ENCODE results near the gene STING1. TPM values are rescaled to one million over a fixed set of nuclear protein-coding genes. Genes with fewer than 3 reads are reported as not detected.
A peak's percentile ranks its signal among the peaks of the same experiment; 100 is the strongest.
"Not testable (repeated sequence)": the region's sequence is repeated elsewhere in the genome, so short reads cannot be mapped to it uniquely, and the experiment has no call there.

Gene STING1
- total RNA-seq, 1 experiment from 2014 or later: 0.48 TPM

GRCh38 chr5:139527090-139527470, 44.5 kb upstream of the STING1 start:
- H3K4me3 Mint-ChIP-seq: peak overlapping the region in 1 of 2 experiments; percentile 26; a peak in 2 of 5 replicates
- H4K5ac ChIP-seq (ENCODE audit: insufficient read length, low read depth, low read length); H3K27me3 ChIP-seq (ENCODE audit: insufficient read depth, low read length); H2BK5ac ChIP-seq (ENCODE audit: insufficient read length, low read length); H3K18ac ChIP-seq (ENCODE audit: insufficient read length, low read depth, low read length); H3K23ac ChIP-seq (ENCODE audit: insufficient read length, low read depth, low read length); H2AK5ac ChIP-seq (ENCODE audit: insufficient read length, low read length); H2BK12ac ChIP-seq (ENCODE audit: insufficient read length, low read depth, low read length); H3K4ac ChIP-seq (ENCODE audit: low read depth, low read length); H3K27ac Mint-ChIP-seq; H3K4me2 ChIP-seq (ENCODE audit: insufficient read depth, insufficient read length, low read length); H3K79me2 ChIP-seq (ENCODE audit: insufficient read depth, low read length); H3T11ph ChIP-seq (ENCODE audit: low read length); H3K79me1 ChIP-seq (ENCODE audit: insufficient read depth, low read depth, low read length, poor library complexity, severe bottlenecking); H3K14ac ChIP-seq (ENCODE audit: insufficient read depth, low read length); DNase-seq; H2BK120ac ChIP-seq (ENCODE audit: low read depth, low read length, poor library complexity, severe bottlenecking); H4K20me1 ChIP-seq (ENCODE audit: control insufficient read depth, insufficient read depth, insufficient read length); H3K56ac ChIP-seq (ENCODE audit: insufficient read length, low read depth, low read length); H4K8ac ChIP-seq (replicated peaks; ENCODE audit: insufficient read length, low read depth, low read length); H3K23me2 ChIP-seq (ENCODE audit: insufficient read length, low read depth, low read length, poor library complexity, severe bottlenecking); H3K9ac ChIP-seq (ENCODE audit: extremely low read depth, insufficient read length, low read length); H3K27ac ChIP-seq (ENCODE audit: insufficient read length, low read depth, low read length); H2BK15ac ChIP-seq (ENCODE audit: low read depth, low read length); H3K36me3 Mint-ChIP-seq (ENCODE audit: insufficient read depth in 1 of 3, low read depth in 3 of 3); H2BK20ac ChIP-seq (ENCODE audit: low read depth, low read length, poor library complexity, severe bottlenecking); H3K9me3 Mint-ChIP-seq; H2AFZ ChIP-seq (ENCODE audit: low read length); H3K9me3 ChIP-seq (ENCODE audit: control insufficient read depth, low read depth, low read length); H4K91ac ChIP-seq (ENCODE audit: insufficient read length, low read depth, low read length): not testable (repeated sequence)
- peaks cover 12% of the 10 kb centered on the region; the same call in 1 of the 2 replicates for H3K4me1 ChIP-seq (ENCODE audit: insufficient read depth, low read length)
- H3K27me3 Mint-ChIP-seq (ENCODE audit: low read depth): peaks cover 15% of the 10 kb centered on the region
- H3K4me1 Mint-ChIP-seq: peaks cover 57 to 62% of the 10 kb centered on the region in 2 experiments
- WGBS (ENCODE audit: extremely low coverage, insufficient read length, low lambda C conversion rate): no CpG with 5 or more reads among the region's 2 CpGs

GRCh38 chr5:139526309-139527089, 43.9 kb upstream of the STING1 start:
- H3K9me3 ChIP-seq (ENCODE audit: control insufficient read depth, low read depth, low read length); H3K36me3 Mint-ChIP-seq (ENCODE audit: insufficient read depth in 1 of 3, low read depth in 3 of 3); H3K9me3 Mint-ChIP-seq; H3K23ac ChIP-seq (ENCODE audit: insufficient read length, low read depth, low read length); H2BK120ac ChIP-seq (ENCODE audit: low read depth, low read length, poor library complexity, severe bottlenecking); H3K14ac ChIP-seq (ENCODE audit: insufficient read depth, low read length); H4K20me1 ChIP-seq (ENCODE audit: control insufficient read depth, insufficient read depth, insufficient read length); H3K4ac ChIP-seq (ENCODE audit: low read depth, low read length); H3K27ac ChIP-seq (ENCODE audit: insufficient read length, low read depth, low read length); H3K27me3 ChIP-seq (ENCODE audit: insufficient read depth, low read length); H2AFZ ChIP-seq (ENCODE audit: low read length); H4K5ac ChIP-seq (ENCODE audit: insufficient read length, low read depth, low read length); H4K91ac ChIP-seq (ENCODE audit: insufficient read length, low read depth, low read length); H3T11ph ChIP-seq (ENCODE audit: low read length); H3K4me2 ChIP-seq (ENCODE audit: insufficient read depth, insufficient read length, low read length); H2BK20ac ChIP-seq (ENCODE audit: low read depth, low read length, poor library complexity, severe bottlenecking); H3K9ac ChIP-seq (ENCODE audit: extremely low read depth, insufficient read length, low read length); H3K18ac ChIP-seq (ENCODE audit: insufficient read length, low read depth, low read length); H2BK5ac ChIP-seq (ENCODE audit: insufficient read length, low read length); H2BK12ac ChIP-seq (ENCODE audit: insufficient read length, low read depth, low read length); H3K23me2 ChIP-seq (ENCODE audit: insufficient read length, low read depth, low read length, poor library complexity, severe bottlenecking); H3K56ac ChIP-seq (ENCODE audit: insufficient read length, low read depth, low read length); H3K79me1 ChIP-seq (ENCODE audit: insufficient read depth, low read depth, low read length, poor library complexity, severe bottlenecking); H2BK15ac ChIP-seq (ENCODE audit: low read depth, low read length); H3K79me2 ChIP-seq (ENCODE audit: insufficient read depth, low read length); H2AK5ac ChIP-seq (ENCODE audit: insufficient read length, low read length); H4K8ac ChIP-seq (replicated peaks; ENCODE audit: insufficient read length, low read depth, low read length): not testable (repeated sequence)
- H3K27me3 Mint-ChIP-seq (ENCODE audit: low read depth): peaks cover 17% of the 10 kb centered on the region
- H3K4me1 Mint-ChIP-seq: peaks cover 61 to 66% of the 10 kb centered on the region in 2 experiments
- no CpG with 5 or more reads among the region's 22 CpGs for WGBS (ENCODE audit: extremely low coverage, insufficient read length, low lambda C conversion rate)
- H3K27ac Mint-ChIP-seq: peak overlapping the region in 2 of 3 experiments; percentile 27 to 74; a peak in 2 of 7 replicates
- H3K4me3 Mint-ChIP-seq: peak overlapping the region; percentile 26 to 48; a peak in 3 of 5 replicates
- DNase-seq: peak; percentile 56
- H3K4me1 ChIP-seq (ENCODE audit: insufficient read depth, low read length): peaks cover 15% of the 10 kb centered on the region; the same call in 1 of the 2 replicates

Data from H9 (cell line).